Memory B cell (primary cell): ENCODE measurements around the gene DHRS9.

Source experiments
- ATAC-seq: fragments of 150-1000 bp; cut with Tn5 transposase; 2 replicates; pipeline ENCODE4 v1.10.0; 2021; ENCODE audit warnings: low read depth, mild to moderate bottlenecking, moderate library complexity
- DNase-seq, 2 donors: peaks; one replicate each; pipeline ENCODE4 v3.0.0; 2022; ENCODE audit warnings: low spot score in 2 of 2
- H3K27ac Mint-ChIP-seq: one replicate; pipeline ENCODE4 v1.8.0; 2022; ENCODE audit warnings: mild to moderate bottlenecking, moderate library complexity, mixed read lengths
- H3K27me3 Mint-ChIP-seq: one replicate; pipeline ENCODE4 v1.8.0; 2022; ENCODE audit warnings: mixed read lengths
- H3K36me3 Mint-ChIP-seq: one replicate; pipeline ENCODE4 v1.8.0; 2022; ENCODE audit warnings: mild to moderate bottlenecking, mixed read lengths
- H3K4me1 Mint-ChIP-seq: one replicate; pipeline ENCODE4 v1.8.0; 2022; ENCODE audit warnings: mixed read lengths
- H3K4me3 Mint-ChIP-seq: one replicate; pipeline ENCODE4 v1.8.0; 2022; ENCODE audit warnings: mild to moderate bottlenecking, moderate library complexity, mixed read lengths
- H3K9me3 Mint-ChIP-seq: one replicate; pipeline ENCODE4 v1.8.0; 2022; ENCODE audit warnings: mixed read lengths

Gene DHRS9

GRCh38 chr2:169093535-169093934 is 24.2 kb downstream of the DHRS9 start:
- Mint-ChIP-seq H3K9me3 (no peaks in the 10 kb centered on the region), H3K27me3 (peaks cover 2% of the 10 kb centered on the region), H3K36me3 (no peaks in the 10 kb centered on the region), H3K4me1 (no peaks in the 10 kb centered on the region), H3K27ac (no peak overlapping the region), H3K4me3 (no peak overlapping the region)
- DNase-seq = no peak
- no peak for ATAC-seq

DNA sequence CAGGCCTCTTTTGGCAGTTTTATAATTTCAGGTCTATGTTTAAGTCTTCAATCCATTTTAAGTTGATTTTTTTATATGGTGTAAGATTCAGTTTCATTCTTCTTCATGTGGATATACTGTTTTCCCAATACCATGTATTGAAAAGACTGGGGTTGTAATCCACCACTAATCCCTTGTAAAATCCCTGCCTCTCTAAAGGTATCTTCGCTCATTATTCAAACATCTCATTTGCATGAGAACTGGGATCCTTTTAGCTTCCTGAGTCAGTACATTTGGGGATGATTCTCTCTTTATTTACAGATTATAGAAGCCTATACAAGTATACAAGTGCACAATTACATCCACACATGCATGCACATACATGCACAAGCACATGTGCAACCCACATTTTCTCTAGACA is 25.3 kb downstream of the DHRS9 start:
- DNase-seq = no peak
- Mint-ChIP-seq H3K4me3 (no peak overlapping the region), H3K36me3 (no peaks in the 10 kb centered on the region), H3K27me3 (peaks cover 2% of the 10 kb centered on the region), H3K9me3 (peaks cover 2% of the 10 kb centered on the region), H3K4me1 (no peaks in the 10 kb centered on the region), H3K27ac (no peak overlapping the region)
- ATAC-seq = no peak

- Mint-ChIP-seq H3K4me1 (peaks cover 2% of the 10 kb centered on the region), H3K27ac (no peak overlapping the region), H3K4me3 (no peak overlapping the region), H3K9me3 (peaks cover 2% of the 10 kb centered on the region), H3K36me3 (no peaks in the 10 kb centered on the region), H3K27me3 (peaks cover 2% of the 10 kb centered on the region)
- DNase-seq = no peak
- ATAC-seq = no peak
These were observed 26.3 kb downstream of the DHRS9 start for GRCh38 chr2:169095621-169096105.

DNA sequence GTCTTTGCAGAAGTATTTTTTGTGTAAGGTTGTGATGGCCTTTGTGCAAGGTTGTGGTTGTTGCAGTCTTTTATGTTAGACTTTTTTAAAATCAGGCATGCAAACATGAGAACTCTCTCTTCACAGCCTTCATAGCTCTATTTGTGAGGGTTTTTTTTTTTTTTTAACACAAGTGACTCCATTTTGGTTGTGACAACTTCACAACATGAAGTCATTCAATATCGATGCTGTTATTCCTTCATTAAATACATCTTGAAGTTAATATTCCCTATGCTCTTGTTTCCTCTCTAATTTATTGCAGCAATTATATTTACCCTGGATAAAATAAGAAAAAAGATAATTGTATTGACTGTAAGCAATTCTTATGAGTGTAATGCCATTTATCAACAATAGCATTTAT is 35.5 kb downstream of the DHRS9 start:
- Mint-ChIP-seq H3K27ac (no peak overlapping the region), H3K4me1 (peaks cover 12% of the 10 kb centered on the region), H3K4me3 (no peak overlapping the region), H3K36me3 (no peaks in the 10 kb centered on the region), H3K27me3 (peaks cover 3% of the 10 kb centered on the region), H3K9me3 (no peaks in the 10 kb centered on the region)
- DNase-seq = no peak
- ATAC-seq = no peak

DNA sequence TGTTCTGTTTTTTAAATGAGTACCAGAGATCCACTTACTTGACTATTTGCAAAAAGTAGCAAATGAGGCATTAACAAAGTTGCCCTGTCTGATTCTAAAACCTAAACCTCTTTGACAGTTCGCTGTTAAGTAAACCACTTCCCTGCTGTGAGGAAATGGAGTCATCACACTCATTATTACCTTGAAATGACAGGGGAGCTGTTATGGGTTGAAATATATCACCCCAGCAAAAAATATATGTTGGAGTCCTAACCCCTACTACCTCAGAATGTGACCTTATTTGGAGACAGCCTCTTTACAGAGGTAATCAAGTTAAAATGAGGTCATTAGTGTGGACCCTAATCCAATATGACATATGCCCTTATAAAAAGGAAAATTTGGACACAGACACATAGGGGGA is 36.1 kb downstream of the DHRS9 start:
- ATAC-seq (no peak), DNase-seq (no peak)
- H3K27me3 Mint-ChIP-seq = peaks cover 3% of the 10 kb centered on the region
- no peaks in the 10 kb centered on the region for H3K36me3 Mint-ChIP-seq
- peaks cover 10% of the 10 kb centered on the region for H3K4me1 Mint-ChIP-seq
- H3K27ac Mint-ChIP-seq = no peak overlapping the region
- no peaks in the 10 kb centered on the region for H3K9me3 Mint-ChIP-seq
- no peak overlapping the region for H3K4me3 Mint-ChIP-seq

DNA sequence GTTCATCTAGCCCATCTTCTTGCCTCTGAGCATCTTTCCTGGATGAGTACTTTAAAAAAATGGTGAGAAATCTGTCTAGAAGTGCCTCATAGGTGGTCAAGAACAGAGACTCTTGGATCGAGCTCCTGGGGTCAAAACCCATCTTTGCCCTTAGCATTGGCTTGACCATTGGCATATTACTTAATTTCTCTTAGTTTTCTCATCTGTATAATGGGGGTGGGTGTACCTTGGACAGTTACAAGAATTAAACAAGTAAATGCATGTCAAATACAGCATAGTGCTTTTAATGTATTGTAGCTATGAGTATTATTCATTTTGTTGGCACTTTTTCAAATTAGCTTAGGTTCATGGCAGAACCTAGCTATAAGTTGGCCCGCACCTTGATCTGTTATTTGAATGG is 36.8 kb downstream of the DHRS9 start:
- Mint-ChIP-seq H3K36me3 (no peaks in the 10 kb centered on the region), H3K4me1 (peaks cover 10% of the 10 kb centered on the region), H3K27me3 (peaks cover 3% of the 10 kb centered on the region), H3K9me3 (no peaks in the 10 kb centered on the region), H3K4me3 (no peak overlapping the region), H3K27ac (no peak overlapping the region)
- DNase-seq (no peak), ATAC-seq (no peak)

GRCh38 chr2:169106563-169107545 is 37.5 kb downstream of the DHRS9 start:
- no peaks in the 10 kb centered on the region for H3K9me3 Mint-ChIP-seq
- H3K27me3 Mint-ChIP-seq = peaks cover 3% of the 10 kb centered on the region
- ATAC-seq = no peak
- H3K36me3 Mint-ChIP-seq = no peaks in the 10 kb centered on the region
- DNase-seq = no peak
- no peak overlapping the region for H3K4me3 Mint-ChIP-seq
- no peak overlapping the region for H3K27ac Mint-ChIP-seq
- peaks cover 10% of the 10 kb centered on the region for H3K4me1 Mint-ChIP-seq

- no peak overlapping the region for H3K27ac Mint-ChIP-seq
- H3K4me3 Mint-ChIP-seq = no peak overlapping the region
- H3K27me3 Mint-ChIP-seq = peaks cover 3% of the 10 kb centered on the region
- ATAC-seq (peak; percentile 88), DNase-seq (no peak)
- H3K36me3 Mint-ChIP-seq = no peaks in the 10 kb centered on the region
- peaks cover 10% of the 10 kb centered on the region for H3K4me1 Mint-ChIP-seq
- H3K9me3 Mint-ChIP-seq = no peaks in the 10 kb centered on the region
These were observed 38.3 kb downstream of the DHRS9 start for GRCh38 chr2:169107645-169108044.

DNA sequence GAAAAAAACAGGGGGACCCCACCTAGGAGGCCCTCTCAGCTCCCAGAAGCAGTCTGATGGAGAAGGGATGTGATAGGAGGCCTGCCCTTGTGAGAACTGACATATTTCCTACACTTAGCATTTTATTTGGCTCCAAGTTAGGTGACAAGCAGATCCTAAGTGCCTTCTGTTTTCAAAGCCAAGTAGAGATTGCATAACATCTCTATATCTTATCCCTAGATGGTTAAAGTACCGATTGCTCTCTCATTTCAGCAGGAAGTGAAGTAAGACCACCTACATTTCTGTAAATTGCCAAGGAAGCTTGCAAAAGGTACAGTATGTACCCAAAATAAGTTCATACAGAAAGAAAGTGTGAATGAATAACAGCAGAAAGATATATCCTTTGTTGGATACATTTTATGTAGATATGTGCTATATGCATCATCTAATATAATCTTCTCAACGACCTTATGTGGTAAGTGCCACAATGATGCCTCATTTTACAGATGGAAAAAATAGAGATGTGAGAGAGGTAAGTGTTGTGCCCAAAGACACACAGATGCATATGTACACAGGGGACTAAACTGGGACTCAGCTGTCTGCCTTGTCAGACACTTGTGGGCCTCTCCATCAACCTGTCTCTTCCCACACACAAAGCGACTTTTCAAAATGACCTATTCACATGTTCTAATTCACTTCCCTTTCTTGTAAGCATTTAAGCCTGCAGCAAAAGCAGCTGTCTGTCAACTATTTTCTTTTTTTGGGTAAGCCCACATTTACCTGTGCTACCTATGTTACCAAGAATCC is 38.9 kb downstream of the DHRS9 start:
- DNase-seq (no peak), ATAC-seq (no peak)
- Mint-ChIP-seq H3K9me3 (no peaks in the 10 kb centered on the region), H3K27ac (no peak overlapping the region), H3K36me3 (no peaks in the 10 kb centered on the region), H3K4me1 (peaks cover 10% of the 10 kb centered on the region), H3K4me3 (no peak overlapping the region), H3K27me3 (peaks cover 3% of the 10 kb centered on the region)

DNA sequence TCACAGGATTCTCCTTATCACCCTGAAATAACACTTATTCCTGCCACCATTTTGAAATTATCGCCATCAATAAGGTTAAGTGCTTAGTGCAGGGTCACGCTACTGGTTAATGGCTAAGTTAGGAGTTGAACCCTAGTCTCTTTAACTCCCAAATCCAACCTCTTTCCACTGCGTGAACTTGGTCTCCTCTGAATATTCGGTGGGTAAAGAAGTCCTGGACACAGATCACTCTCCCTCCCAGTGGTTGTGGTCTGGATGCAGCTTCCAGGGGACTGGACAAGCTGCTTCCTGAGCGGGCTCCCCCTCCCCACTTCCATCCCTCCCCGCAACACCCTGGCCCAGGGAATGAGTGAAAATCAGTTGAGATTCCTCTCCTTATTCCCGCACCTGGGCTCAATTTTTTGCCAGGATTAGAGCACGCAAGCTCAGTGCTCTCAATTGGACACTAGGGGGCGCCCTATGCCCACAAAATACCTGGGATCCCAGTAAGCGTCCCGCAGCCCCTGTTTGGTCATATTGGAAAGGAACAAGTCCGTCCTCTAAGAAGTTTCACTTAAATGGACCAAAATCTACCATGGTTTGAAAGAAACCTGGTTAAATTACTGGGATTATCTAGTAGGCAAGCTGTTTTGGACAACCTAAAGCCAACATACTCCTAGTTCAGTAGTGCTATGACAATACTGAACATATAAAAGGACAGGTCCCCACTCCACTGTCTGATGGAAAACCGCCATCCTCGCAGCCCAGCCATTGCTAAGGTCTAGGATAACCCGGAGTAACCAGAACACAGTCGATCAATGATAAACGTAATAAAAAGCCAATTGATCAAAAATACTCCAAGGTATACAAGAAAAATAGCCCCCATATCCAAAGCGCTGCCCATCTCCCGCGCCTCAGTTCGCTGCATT is 40.4 kb downstream of the DHRS9 start:
- Mint-ChIP-seq H3K4me3 (no peak overlapping the region), H3K36me3 (no peaks in the 10 kb centered on the region), H3K27ac (no peak overlapping the region), H3K4me1 (peaks cover 10% of the 10 kb centered on the region), H3K9me3 (no peaks in the 10 kb centered on the region), H3K27me3 (no peaks in the 10 kb centered on the region)
- ATAC-seq (peak; percentile 47), DNase-seq (peak; percentile 23 to 26)

DNA sequence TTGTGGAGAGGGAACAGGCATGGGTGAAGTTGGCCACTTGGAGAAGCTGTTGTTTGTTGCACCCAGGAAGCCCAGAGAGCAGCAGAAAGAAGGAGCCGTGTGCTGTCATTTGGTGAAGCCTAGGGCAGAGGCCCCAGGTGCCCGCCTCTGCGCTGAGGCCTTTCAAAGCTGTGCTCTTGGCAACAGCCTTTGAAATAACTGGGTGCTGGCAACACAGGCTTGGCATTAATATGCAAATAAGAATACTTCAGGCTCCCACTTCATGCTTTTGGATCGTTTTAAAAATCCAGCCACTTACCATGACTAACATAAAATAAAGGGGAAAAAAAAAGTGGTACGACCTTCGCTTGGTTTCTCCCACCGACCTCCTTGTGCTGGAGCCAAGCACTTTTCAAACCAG is 41.1 kb downstream of the DHRS9 start:
- Mint-ChIP-seq H3K27ac (no peak overlapping the region), H3K9me3 (no peaks in the 10 kb centered on the region), H3K4me3 (no peak overlapping the region), H3K27me3 (no peaks in the 10 kb centered on the region), H3K4me1 (peaks cover 10% of the 10 kb centered on the region), H3K36me3 (no peaks in the 10 kb centered on the region)
- DNase-seq (no peak), ATAC-seq (no peak)

DNA sequence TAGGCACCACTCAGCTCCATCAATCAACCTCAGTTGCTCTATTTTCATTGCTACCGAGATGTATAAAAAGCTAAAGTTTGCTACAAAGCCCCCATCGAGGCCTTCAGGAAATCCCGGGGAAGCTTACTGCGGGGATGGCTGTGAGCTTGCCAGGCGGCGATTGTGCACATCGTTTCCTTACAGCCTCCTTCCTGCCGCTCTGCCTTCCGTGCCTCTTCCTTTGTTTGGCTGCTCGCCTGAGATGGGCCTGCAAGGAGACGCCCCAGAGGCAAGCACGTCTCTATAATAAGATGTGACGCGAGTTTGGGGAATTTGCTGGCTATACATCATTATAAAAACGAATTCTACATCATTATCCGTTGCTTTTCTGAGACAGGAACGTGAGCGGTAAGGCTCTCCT is 41.6 kb downstream of the DHRS9 start:
- Mint-ChIP-seq H3K27ac (no peak overlapping the region), H3K36me3 (no peaks in the 10 kb centered on the region), H3K4me3 (no peak overlapping the region), H3K9me3 (no peaks in the 10 kb centered on the region), H3K4me1 (peaks cover 10% of the 10 kb centered on the region), H3K27me3 (no peaks in the 10 kb centered on the region)
- DNase-seq (no peak), ATAC-seq (no peak)

DNA sequence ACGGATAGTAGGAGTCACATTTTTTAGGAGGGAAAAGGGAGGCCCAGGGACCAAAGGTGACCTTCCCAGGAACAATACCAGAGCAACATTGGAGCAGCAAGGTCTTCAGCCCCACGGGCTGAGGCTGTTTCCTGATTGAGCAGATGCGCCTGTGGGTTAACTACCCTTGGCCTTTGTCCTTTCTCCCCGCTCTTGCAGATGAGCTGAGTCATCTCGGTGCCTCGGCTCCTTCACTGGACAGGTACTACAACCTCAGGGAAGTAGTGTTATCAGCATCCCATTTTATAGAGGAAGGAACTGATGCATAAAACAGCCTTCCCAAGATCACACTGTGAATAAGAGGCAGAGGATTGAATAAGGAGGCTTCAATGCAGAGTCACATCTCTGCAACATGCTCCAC is 43.5 kb downstream of the DHRS9 start:
- Mint-ChIP-seq H3K9me3 (no peaks in the 10 kb centered on the region), H3K27me3 (peaks cover 4% of the 10 kb centered on the region), H3K4me1 (peaks cover 5% of the 10 kb centered on the region), H3K4me3 (no peak overlapping the region), H3K27ac (no peak overlapping the region), H3K36me3 (no peaks in the 10 kb centered on the region)
- ATAC-seq (no peak), DNase-seq (no peak)
